Neural cell (in vitro differentiated cells): ENCODE results near the gene TRIO. TPM values are rescaled to one million over a fixed set of nuclear protein-coding genes. Genes with fewer than 3 reads are reported as not detected.

ENCODE experiments used
- H2AFZ ChIP-seq: fragments of 200-600, 300-800 bp; sonication (generic), shearing (Covaris generic); 2 replicates; pipeline ENCODE4 v1.6.0; 2014; ENCODE audit warnings: low read depth, mild to moderate bottlenecking, antibody characterized with exemption, low read length, moderate library complexity
- H3F3A ChIP-seq: fragments of 200-600 bp; shearing (Covaris generic); 2 replicates; pipeline ENCODE4 v1.6.1; 2016; ENCODE audit warnings: mild to moderate bottlenecking, moderate library complexity, mixed read lengths, antibody characterized with exemption, low read length; ENCODE audit not compliant: insufficient read depth, poor library complexity, severe bottlenecking
- H3K27ac ChIP-seq: fragments of 200-600, 300-800 bp; sonication (generic), shearing (Covaris generic); 2 replicates; pipeline ENCODE4 v1.5.1; 2014; ENCODE audit warnings: mild to moderate bottlenecking, low read length, moderate library complexity
- H3K27me3 ChIP-seq: fragments of 300-800, 200-600 bp; sonication (generic), shearing (Covaris generic); 2 replicates; pipeline ENCODE4 v1.6.0; 2014; ENCODE audit warnings: mild to moderate bottlenecking, low read depth, low read length, moderate library complexity; ENCODE audit not compliant: insufficient read depth
- H3K36me3 ChIP-seq: fragments of 300-800, 200-600 bp; sonication (generic), shearing (Covaris generic); 2 replicates; pipeline ENCODE4 v1.5.1; 2014; ENCODE audit warnings: mild to moderate bottlenecking, antibody characterized with exemption, low read length, moderate library complexity; ENCODE audit not compliant: insufficient read depth
- H3K4me2 ChIP-seq: fragments of 300-800, 200-600 bp; sonication (generic), shearing (Covaris generic); 2 replicates; pipeline ENCODE4 v1.6.0; 2014; ENCODE audit warnings: mild to moderate bottlenecking, low read length
- H3K4me3 ChIP-seq: fragments of 300-800, 200-600 bp; sonication (generic), shearing (Covaris generic); 2 replicates; pipeline ENCODE4 v1.5.1; 2014; ENCODE audit warnings: mild to moderate bottlenecking, low read length, moderate library complexity
- H3K79me2 ChIP-seq: fragments of 200-600 bp; shearing (Covaris generic); replicated peaks from 2 replicates; pipeline ENCODE4 v1.6.0; 2014; ENCODE audit warnings: mild to moderate bottlenecking, low read length, moderate library complexity; ENCODE audit not compliant: insufficient read depth
- H3K9ac ChIP-seq: fragments of 300-800, 200-600 bp; sonication (generic), shearing (Covaris generic); 2 replicates; pipeline ENCODE4 v1.6.1; 2016; ENCODE audit warnings: mild to moderate bottlenecking, low read length, mixed read lengths
- H3K9me2 ChIP-seq: fragments of 200-600 bp; shearing (Covaris generic); 2 replicates; pipeline ENCODE4 v1.6.1; 2016; ENCODE audit warnings: mild to moderate bottlenecking, low read length, mixed read lengths; ENCODE audit not compliant: insufficient read depth
- H3K9me3 ChIP-seq: fragments of 200-600, 300-800 bp; sonication (generic), shearing (Covaris generic); 2 replicates; pipeline ENCODE4 v1.6.1; 2016; ENCODE audit warnings: mild to moderate bottlenecking, mixed run types, low read length, moderate library complexity, mixed read lengths
- H4K20me1 ChIP-seq: fragments of 200-600 bp; shearing (Covaris generic); 2 replicates; pipeline ENCODE4 v1.6.1; 2016; ENCODE audit warnings: mild to moderate bottlenecking, mixed run types; ENCODE audit not compliant: insufficient read depth
- CTCF ChIP-seq: fragments of 450-650 bp; IDR thresholded peaks from 2 replicates; pipeline ENCODE4 v1.5.1; 2014; ENCODE audit warnings: antibody characterized with exemption, mild to moderate bottlenecking, moderate library complexity; ENCODE audit not compliant: poor library complexity, severe bottlenecking
- EP300 ChIP-seq: fragments of 450-650 bp; conservative IDR thresholded peaks from 2 replicates; pipeline ENCODE4 v1.6.1; 2014; ENCODE audit warnings: antibody characterized with exemption, mild to moderate bottlenecking, moderate library complexity; ENCODE audit not compliant: poor library complexity, severe bottlenecking
- EZH2 ChIP-seq: fragments of 200-600, 300-800 bp; shearing (Covaris generic), sonication (generic); IDR thresholded peaks from 2 replicates; pipeline ENCODE4 v1.6.1; 2014; ENCODE audit warnings: antibody characterized with exemption, low read length, borderline replicate concordance, mild to moderate bottlenecking; ENCODE audit not compliant: insufficient read depth, poor library complexity, severe bottlenecking
- MXI1 ChIP-seq: fragments of 450-650 bp; conservative IDR thresholded peaks from 2 replicates; pipeline ENCODE4 v1.6.1; 2014; ENCODE audit warnings: antibody characterized with exemption, mild to moderate bottlenecking; ENCODE audit not compliant: poor library complexity, severe bottlenecking
- POLR2AphosphoS5 ChIP-seq: IDR thresholded peaks from 2 replicates; pipeline ENCODE4 v1.6.1; 2012
- RAD21 ChIP-seq: fragments of 450-650 bp; conservative IDR thresholded peaks from 2 replicates; pipeline ENCODE4 v1.6.1; 2014; ENCODE audit warnings: antibody characterized with exemption, mild to moderate bottlenecking, moderate library complexity
- REST ChIP-seq: IDR thresholded peaks from 2 replicates; pipeline ENCODE4 v1.6.1; 2012; ENCODE audit warnings: borderline replicate concordance
- SMC3 ChIP-seq: fragments of 450-650 bp; conservative IDR thresholded peaks from 2 replicates; pipeline ENCODE4 v1.6.1; 2014; ENCODE audit warnings: antibody characterized with exemption, mild to moderate bottlenecking, moderate library complexity; ENCODE audit not compliant: poor library complexity
- TAF1 ChIP-seq: IDR thresholded peaks from 2 replicates; pipeline ENCODE4 v1.6.1; 2012; ENCODE audit warnings: low read depth
- polyA plus RNA-seq: library from polyadenylated mRNA; depleted of rRNA; stranded (reverse); fragments of >200 nt; gene quantifications from 2 replicates; pipeline ENCODE4 v1.2.3, GENCODE V29; 2014

Gene TRIO
- polyA plus RNA-seq, 1 donor from 2014 or later: 168 TPM

GRCh38 chr5:14341571-14342230 lies 198.6 kb downstream of the TRIO start:
- TF ChIP-seq REST (no peak), TAF1 (no peak), SMC3 (no peak), EP300 (no peak), CTCF (no peak), POLR2AphosphoS5 (no peak), RAD21 (no peak), MXI1 (no peak), EZH2 (no peak)
- H3K79me2 ChIP-seq: no peaks in the 10 kb centered on the region
- H3K36me3 ChIP-seq: peaks cover 9% of the 10 kb centered on the region
- H3K27ac ChIP-seq: no peak overlapping the region
- H3K4me2 ChIP-seq: no peak overlapping the region
- no peaks in the 10 kb centered on the region for H3K9me2 ChIP-seq
- H3F3A ChIP-seq: no peaks in the 10 kb centered on the region
- no peak overlapping the region for H2AFZ ChIP-seq
- no peak overlapping the region for H3K4me3 ChIP-seq
- H3K27me3 ChIP-seq: no peaks in the 10 kb centered on the region
- H4K20me1 ChIP-seq: no peaks in the 10 kb centered on the region
- no peak overlapping the region for H3K9ac ChIP-seq
- H3K9me3 ChIP-seq: no peaks in the 10 kb centered on the region

- Histone ChIP-seq H2AFZ (no peak overlapping the region), H3K9me3 (no peaks in the 10 kb centered on the region), H3K9me2 (no peaks in the 10 kb centered on the region), H3K27me3 (no peaks in the 10 kb centered on the region), H3K36me3 (peaks cover 5% of the 10 kb centered on the region), H4K20me1 (no peaks in the 10 kb centered on the region), H3K9ac (no peak overlapping the region), H3K4me3 (no peak overlapping the region), H3K79me2 (no peaks in the 10 kb centered on the region), H3F3A (no peaks in the 10 kb centered on the region), H3K27ac (no peak overlapping the region), H3K4me2 (no peak overlapping the region)
- TF ChIP-seq EP300 (no peak), POLR2AphosphoS5 (no peak), MXI1 (no peak), CTCF (no peak), SMC3 (no peak), RAD21 (no peak), TAF1 (no peak), REST (no peak), EZH2 (no peak)
Observed at GRCh38 chr5:14342306-14342705, 199.2 kb downstream of the TRIO start.
